ENCODE measurements around the gene OR2A42.
"Not testable (repeated sequence)": the region's sequence is repeated elsewhere in the genome, so short reads cannot be mapped to it uniquely, and the experiment has no call there.

OR2A42 gene

DNA sequence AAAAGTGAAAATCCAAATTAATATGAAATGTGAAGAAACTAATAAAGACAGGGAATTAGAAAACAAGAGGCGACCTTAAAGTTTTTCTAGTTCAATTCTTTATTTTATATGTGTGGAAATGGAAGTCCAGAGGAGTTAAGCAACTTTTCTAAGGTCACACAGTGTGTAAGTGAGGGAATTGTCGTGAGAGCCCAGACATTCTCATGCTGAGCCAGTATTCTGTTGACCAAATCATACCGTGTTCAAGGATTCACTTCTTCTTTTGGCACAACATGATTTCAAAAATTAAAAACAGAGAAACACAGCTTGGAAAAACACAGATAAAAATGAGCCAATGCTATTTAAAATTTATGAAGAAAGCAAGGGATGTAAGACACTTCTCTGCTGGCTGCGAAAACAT is 12.5 kb downstream of the OR2A42 start:
- not testable (repeated sequence) for DNase-seq (ENCODE audit: low read depth, low spot score); H3K27ac ChIP-seq

DNA sequence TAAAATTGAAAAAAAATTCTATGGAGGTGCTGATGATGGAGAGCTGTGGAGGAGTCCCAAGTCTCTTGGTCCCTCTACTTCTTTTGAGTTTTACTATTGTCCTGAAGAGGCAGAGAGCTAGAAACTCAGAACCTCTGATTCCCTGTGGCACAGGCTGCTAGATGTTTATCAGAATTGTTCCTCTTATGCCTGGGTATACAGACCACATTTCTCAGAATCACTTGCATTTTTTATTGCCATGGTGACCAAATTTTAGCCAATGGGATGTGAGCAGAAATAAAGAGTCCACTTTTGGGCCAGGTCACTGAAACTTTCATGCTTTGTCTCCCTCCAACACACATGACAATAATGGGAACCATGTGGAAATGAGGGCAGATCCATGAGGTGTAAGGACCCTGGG is 15.7 kb downstream of the OR2A42 start:
- H3K27ac ChIP-seq; DNase-seq (ENCODE audit: low read depth, low spot score): not testable (repeated sequence)

DNA sequence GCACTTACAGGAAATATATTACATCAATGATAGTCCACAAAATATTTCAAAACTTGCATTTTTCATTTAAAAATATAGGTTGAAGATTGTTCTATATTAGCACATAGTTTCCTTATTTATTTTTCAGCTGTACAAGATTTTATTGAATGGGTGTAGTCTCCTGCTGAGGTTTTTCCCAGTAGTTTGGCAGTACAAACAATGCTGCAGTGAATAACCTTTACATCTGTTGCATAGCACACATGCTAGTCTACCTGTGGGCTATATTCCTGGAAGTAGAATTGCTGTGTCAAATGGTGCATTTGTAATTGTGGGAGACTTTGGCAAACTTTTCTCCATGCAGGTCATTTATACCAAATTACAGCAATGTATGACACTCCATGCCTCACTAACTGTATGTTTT is 18.9 kb downstream of the OR2A42 start:
- not testable (repeated sequence) for DNase-seq (ENCODE audit: low read depth, low spot score); H3K27ac ChIP-seq

DNA sequence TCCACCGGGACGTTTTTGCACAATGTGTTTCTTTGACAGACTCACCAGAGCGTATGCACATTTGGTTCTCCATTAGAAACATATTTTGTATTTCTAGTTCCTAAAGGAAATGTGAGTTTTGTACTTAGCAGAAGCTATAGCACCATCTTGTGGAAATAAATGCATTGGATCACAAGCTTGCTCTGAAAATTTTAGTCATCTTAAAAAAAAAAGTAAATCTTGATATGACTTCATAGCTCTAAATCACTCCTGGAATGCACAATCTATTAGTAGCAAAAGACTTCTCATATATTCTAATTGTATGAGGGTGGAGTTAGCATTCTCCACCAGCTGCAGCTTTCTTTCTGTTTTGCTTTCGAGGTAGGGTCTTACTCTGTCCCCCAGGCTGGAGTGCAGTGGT is 20.3 kb downstream of the OR2A42 start:
- DNase-seq (ENCODE audit: low read depth, low spot score); H3K27ac ChIP-seq: not testable (repeated sequence)

DNA sequence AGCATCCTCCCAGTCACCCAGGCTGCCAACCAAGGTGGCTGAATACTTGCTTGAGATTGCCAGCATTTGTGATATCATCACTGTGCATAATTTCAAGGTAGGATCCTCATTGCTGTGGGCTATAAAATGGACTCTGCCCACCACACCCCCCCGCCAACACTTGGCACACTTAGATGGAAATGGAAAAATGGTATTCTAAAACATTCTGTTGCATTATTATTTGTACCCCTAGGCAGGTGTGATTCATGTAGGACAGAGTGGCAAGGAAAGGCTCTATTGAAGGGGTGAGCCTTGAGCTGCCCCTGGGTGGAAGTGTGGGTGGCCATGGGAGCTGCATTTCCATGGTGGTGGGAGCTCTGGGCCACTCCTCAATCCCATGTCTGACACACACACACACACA is 20.8 kb downstream of the OR2A42 start:
- DNase-seq (ENCODE audit: low read depth, low spot score); H3K27ac ChIP-seq: not testable (repeated sequence)

DNA sequence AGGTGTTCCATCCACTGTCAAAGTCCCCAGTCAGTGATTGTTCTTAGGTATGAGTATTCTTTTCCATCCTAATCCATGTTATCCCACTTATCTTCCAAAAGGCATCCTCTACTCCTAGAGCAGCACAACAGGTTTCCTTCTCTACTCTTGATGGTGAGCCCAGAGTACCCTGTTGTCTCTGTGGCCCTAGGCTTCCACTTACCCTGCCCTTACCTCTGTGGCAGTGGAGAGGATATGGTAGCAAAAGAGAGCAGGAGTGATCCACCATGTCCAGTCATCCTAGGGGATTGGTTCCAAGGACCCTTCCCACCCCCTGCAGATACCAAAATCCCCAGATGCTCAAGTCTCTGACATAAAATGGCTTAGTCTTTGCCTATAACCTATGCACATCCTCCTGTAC is 22.2 kb downstream of the OR2A42 start:
- not testable (repeated sequence) for H3K27ac ChIP-seq; DNase-seq (ENCODE audit: low read depth, low spot score)

DNA sequence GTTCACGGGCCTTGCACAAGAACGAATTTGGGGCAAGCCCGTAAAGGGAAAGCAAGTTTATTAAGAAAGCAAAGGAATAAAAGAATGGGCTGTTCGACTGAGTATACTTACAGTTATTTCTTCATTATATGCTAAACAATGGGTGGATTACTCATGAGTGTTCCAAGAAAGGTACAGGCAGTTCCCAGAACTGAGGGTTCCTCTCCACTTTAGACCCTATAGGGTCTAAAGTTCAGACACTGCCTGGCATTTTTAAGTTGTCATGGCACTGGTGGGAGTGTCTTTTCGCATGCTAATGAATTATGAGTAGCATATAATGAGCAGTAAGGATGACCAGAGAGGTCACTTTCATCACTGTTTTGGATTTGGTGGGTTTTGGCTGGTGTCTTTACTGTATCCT is 34.1 kb downstream of the OR2A42 start:
- H3K27ac ChIP-seq; DNase-seq (ENCODE audit: low read depth, low spot score): not testable (repeated sequence)

DNA sequence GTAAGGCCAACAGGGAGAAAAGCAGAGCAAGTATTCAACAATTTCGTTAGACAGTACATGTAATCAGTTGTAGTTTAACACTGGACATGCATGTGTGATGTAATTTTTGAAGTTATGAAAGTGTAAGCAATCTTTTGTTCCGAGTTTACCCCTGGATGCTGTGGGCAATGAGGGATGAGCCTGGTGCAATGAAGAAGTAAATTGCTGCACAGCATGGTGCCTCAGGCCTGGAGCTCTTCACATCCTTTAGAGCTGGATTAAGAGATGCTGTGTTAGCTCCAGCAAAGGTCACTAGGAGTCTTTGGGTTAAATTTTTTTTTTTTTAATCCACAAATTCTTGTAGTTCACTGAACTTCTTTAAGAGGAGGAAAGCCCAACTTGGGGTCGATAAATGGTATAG is 36.3 kb downstream of the OR2A42 start:
- H3K27ac ChIP-seq; DNase-seq (ENCODE audit: low read depth, low spot score): not testable (repeated sequence)

DNA sequence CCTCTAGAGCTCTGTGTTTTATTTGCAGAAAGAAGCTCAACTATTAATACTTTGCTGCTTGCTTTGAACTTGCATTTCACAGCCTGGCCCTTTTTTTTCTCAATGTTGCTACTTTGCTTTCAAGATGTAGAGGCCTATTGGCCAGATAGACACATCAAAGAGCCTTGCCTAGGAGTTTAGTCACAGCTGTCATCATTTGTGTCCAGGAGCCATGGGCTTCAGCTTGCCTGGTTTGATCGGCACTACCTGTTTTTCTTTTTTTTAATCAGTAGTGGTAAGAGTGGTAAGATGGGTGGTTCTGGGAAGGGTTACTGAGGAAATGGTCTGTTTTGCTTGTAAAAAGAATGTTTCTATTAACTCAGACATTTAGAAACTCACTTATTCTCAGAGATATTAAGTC is 37.4 kb downstream of the OR2A42 start:
- DNase-seq (ENCODE audit: low read depth, low spot score); H3K27ac ChIP-seq: not testable (repeated sequence)

DNA sequence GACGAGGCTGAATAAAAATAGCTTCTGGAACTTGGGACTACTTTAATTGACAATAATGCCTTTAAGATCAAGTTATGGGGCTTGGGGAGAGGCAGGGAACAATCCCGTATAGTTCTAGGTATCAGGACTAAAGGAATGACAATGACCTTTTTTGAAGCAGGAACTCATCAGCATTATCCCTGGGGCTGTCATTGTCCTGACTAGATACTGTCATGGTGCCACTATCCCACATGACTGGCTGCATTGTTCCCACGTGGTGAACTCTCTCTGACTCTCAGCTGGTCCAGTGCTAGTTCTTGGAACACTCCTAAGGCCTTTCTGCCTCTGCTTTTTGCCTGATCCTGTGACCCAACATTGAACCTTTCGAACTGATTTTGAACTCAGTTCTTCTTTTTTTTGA is 40.5 kb downstream of the OR2A42 start:
- not testable (repeated sequence) for H3K27ac ChIP-seq; DNase-seq (ENCODE audit: low read depth, low spot score)

DNA sequence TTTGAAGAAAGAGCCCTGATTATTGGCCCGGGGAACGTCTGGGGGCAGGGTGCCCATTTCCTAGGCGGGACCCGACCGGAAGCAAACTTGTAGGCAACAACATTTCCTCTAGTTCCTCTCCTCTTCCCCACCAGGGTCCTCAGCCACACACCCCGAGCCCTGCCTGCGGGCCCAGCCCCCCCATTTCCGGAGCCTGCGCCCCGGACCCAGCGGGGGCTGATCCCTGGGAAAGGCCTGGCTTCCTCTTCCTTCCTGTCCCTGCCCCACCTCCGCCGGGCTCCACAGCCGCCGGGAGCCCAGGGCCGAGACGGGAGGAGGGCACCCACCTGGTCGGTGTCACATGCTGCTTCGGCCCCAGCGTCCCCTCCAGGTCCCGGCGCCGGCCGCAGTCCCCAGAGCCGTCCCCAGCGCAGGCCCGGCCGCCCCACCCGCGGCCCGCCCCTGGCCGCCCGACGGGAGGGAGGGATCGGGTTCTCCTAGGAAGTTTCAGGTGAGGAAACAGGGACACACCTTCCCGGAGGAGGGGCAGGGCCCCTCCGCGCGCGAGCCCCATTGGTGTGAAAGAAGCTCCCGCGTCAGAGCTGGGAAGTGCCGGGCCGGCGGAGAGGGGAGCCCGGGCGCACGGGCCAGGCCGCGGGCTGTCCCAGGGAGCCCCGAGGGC is 44.1 kb downstream of the OR2A42 start, which contains the start of gene ARHGEF35:
ARHGEF35 (minus strand) TSS at position 622 of the 661 bp plus-strand sequence. CDS start 7,450 bp downstream, outside the sequence.
- H3K27ac ChIP-seq; DNase-seq (ENCODE audit: low read depth, low spot score): not testable (repeated sequence)

DNA sequence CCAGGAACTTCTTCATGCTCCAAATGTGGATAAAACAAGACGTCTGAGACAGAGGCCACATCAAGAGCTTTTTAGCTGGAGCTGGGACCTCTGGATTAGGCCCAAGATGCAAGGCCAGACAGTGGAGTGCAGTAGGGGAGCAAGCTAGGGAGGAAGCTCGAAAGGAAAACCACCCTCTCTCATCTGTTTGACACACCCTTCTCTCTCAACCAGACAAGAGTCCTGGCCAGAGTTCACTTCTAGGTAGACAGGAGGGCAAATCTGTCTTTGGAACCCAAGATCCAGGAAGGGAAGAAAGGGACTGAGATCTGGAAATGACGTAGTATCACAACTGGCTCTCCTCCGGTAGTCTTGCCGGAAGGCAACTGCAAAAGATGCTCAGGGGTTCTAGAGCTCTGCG is 45.0 kb downstream of the OR2A42 start:
- H3K27ac ChIP-seq; DNase-seq (ENCODE audit: low read depth, low spot score): not testable (repeated sequence)

DNA sequence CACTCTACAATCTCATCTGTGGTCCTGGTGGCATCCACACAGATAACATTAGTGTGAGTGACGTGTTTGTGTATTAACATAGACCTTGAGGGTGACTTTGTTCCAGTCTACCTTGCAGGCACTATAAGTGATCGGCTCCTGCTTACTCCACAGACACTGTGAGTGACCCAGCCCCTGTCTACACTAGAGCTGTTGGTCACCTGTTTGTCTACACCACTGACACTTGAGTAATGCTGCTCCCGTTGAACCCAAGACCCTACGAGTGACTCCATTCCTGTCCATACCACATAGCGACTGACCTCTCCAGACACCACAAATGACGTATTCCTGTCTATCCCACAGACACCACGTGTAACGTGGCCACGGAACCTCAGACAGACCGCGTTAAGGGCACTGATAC is 45.6 kb downstream of the OR2A42 start:
- not testable (repeated sequence) for DNase-seq (ENCODE audit: low read depth, low spot score); H3K27ac ChIP-seq

DNA sequence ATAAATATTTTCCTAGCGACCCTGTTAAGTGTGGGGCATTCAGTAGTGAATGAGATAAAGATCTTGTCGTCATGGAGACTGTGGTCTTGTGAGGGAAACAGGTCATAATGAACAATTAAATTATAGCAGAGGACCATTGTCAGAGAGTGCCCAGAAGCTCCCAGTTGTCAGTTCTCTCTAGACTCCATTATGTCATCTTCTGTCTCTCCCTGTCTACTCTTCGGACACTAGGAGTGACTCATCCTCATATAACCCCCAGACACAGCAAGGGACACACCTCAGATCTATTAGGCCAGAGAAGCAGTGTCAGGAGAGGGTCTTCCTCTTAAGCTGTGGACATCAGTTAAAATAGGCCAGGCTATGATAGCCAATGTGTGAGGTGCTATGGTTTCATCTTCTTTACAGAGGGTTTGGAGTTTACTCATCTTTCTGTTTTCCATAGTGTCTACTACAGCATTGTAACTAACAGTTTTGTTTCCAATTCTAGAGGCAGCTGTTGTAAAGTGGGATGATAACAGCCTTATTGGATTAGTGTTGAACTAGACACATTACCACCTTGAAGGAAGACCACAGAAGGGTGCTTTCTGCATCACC is 50.7 kb downstream of the OR2A42 start:
- not testable (repeated sequence) for DNase-seq (ENCODE audit: low read depth, low spot score); H3K27ac ChIP-seq

DNA sequence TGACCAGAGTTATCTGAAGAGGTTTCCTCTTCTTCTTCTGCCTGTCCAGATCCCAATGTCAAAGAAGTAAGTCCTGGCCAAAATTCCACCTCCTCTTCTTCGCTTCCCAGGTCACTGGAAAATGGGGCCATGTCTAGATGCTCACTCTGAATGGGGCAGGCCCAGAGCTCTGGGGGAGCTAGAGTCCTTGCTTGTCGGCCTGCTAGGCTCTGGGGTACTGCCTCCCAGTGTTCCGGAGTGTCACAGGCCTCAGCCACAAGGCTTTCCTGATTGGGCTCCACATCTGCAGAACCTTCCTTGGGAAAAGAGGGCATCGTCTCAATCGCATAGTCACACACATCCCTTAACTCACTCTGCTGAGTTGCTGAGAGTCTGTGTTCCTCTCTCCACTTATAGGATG is 51.6 kb downstream of the OR2A42 start:
- H3K27ac ChIP-seq; DNase-seq (ENCODE audit: low read depth, low spot score): not testable (repeated sequence)

DNA sequence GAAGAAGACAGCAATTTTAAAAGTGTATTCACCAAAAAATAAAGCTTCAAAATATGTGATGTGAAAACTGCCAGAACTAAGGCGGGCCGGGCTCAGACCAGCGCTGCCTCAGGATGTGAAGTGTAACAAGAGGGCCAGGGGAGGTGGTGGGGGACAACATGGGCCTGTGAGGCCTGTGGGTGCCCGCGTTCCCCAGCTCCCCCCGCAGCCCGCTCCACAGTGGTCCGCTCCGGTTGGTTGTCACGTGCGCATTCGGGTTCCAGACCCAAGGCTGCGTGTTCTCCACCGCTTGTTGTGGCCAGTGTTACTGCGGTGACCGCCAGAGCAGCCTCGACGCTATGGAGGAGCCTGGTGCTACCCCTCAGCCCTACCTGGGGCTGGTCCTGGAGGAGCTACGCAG is 56.2 kb downstream of the OR2A42 start, which contains the start of gene CTAGE4:
CTAGE4 (plus strand) TSS at position 301 of the 400 bp plus-strand sequence; CDS start at position 339, 38 bp downstream.
- not testable (repeated sequence) for H3K27ac ChIP-seq; DNase-seq (ENCODE audit: low read depth, low spot score)

DNA sequence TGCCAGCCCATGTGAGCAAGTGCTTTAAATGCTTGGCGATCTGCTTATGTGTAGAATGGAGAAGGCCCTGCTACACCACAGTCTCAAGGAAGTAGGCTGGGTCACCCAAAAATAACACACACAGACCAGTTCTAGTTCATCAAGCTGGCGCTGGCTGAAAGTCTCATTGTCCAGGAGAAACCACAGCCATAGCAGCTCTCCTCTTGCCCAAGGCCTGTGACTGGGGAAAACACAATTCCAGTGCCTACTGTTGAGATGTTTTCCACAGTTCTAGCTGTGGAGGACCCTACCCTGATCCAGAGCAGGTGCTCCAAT is 60.3 kb downstream of the OR2A42 start:
- DNase-seq (ENCODE audit: low read depth, low spot score); H3K27ac ChIP-seq: not testable (repeated sequence)

DNA sequence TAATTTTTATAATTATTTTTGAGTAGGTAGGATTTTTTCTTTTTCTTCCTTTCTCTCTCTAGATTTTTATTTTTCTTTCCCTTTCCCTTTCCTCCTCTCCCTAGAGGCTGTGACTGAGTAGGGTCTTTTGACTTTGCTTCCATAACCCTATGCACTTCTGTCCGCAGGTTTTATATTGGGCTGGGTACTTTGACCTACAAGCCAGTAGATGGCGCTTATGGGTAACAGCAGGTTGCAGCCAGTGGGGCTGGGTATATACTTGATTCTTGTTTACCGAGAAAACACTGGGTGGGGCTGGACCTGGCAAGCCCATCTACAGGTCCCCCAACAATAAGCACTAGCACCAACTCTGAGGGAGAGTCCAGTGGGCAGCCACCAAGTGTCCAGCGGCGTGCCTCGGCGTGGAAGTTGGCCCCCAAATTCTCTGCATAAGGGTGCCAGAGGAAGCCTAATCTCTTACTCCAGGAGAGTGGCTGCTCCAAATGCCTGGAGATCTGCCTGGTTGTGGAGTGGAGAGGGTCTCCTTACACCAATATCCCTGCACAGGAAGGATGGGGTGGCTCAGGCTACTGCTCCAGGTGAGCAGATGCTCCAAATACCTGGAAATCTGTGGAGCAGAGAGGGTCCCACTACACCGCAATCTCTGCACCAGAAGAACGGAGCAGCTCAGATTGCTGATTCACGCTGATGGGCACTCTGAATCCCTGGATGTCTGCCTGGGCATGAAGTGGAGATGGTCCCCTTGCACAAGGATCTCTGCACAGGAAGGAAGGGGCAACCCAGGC is 60.8 kb downstream of the OR2A42 start:
- not testable (repeated sequence) for DNase-seq (ENCODE audit: low read depth, low spot score); H3K27ac ChIP-seq
